Prostate gland (tissue), 2 donors: ENCODE measurements around the gene SCAPER. TPM values are rescaled to one million over a fixed set of nuclear protein-coding genes. Genes with fewer than 3 reads are reported as not detected.

ENCODE experiments used
- DNase-seq: peaks from one replicate; pipeline ENCODE4 v3.0.0-alpha.2; 2019; ENCODE audit warnings: low spot score
- H3K27ac ChIP-seq, 2 donors: fragments of 200-600 bp; sonication (generic); 2 replicates each; pipeline ENCODE4 v1.5.1; 2017 to 2019
- H3K27me3 ChIP-seq: fragments of 200-600 bp; sonication (generic); replicated peaks from 2 replicates; pipeline ENCODE4 v1.5.1; 2019; ENCODE audit not compliant: insufficient read depth
- H3K36me3 ChIP-seq, 2 donors: fragments of 200-600 bp; sonication (generic); 1 replicate in 1 of 2; 2 replicates in 1 of 2; pipeline versions ENCODE4 v1.5.1 to v1.8.1; 2017 to 2019
- H3K4me1 ChIP-seq: fragments of 200-600 bp; sonication (generic); replicated peaks from 2 replicates; pipeline ENCODE4 v1.5.1; 2019
- H3K4me3 ChIP-seq, 2 donors: fragments of 200-600 bp; sonication (generic); 2 replicates each; pipeline ENCODE4 v1.5.1; 2017 to 2019
- H3K9me3 ChIP-seq: fragments of 200-600 bp; sonication (generic); 2 replicates; pipeline ENCODE4 v1.5.1; 2017
- CTCF ChIP-seq, 4 experiments: fragments of 200-600 bp in 2 of 4; fragments of 450-650 bp in 2 of 4; sonication (generic) in 2 of 4; IDR thresholded peaks; 1 replicate in 3 of 4; 2 replicates in 1 of 4; pipeline ENCODE4 v1.5.1; 2016 to 2019; ENCODE audit warnings: antibody characterized with exemption in 4 of 4, mild to moderate bottlenecking in 2 of 4, moderate library complexity in 2 of 4
- POLR2A ChIP-seq: fragments of 450-650 bp; IDR thresholded peaks from one replicate; pipeline ENCODE4 v1.6.1; 2016; ENCODE audit warnings: antibody characterized with exemption, mild to moderate bottlenecking
- POLR2AphosphoS5 ChIP-seq: sonication (generic); formaldehyde crosslinking; IDR thresholded peaks from one replicate; pipeline ENCODE4 v1.6.1; 2017; ENCODE audit warnings: antibody characterized with exemption
- WGBS: methylation state at CpG from one replicate; pipeline ENCODE4 v1.1.5; 2018; 5-methylcytosine and 5-hydroxymethylcytosine counted together
- intact Hi-C: fragments of 100-400 bp; cut with DNase I; formaldehyde crosslinking; loops from one replicate; pipeline ENCODE4 v1.14.2; 2022
- total RNA-seq, 2 donors: library from RNA; depleted of rRNA; stranded (reverse); fragments of >200 nt; gene quantifications; one replicate each; pipeline ENCODE4 v1.1.0, GENCODE V29; 2016

SCAPER gene
- total RNA-seq, 2 donors from 2014 or later, result 19.1 to 38.9 TPM

- Histone ChIP-seq H3K9me3 (no peaks in the 10 kb centered on the region), H3K4me3 (no peak overlapping the region), H3K27me3 (no peaks in the 10 kb centered on the region), H3K4me1 (no peaks in the 10 kb centered on the region), H3K36me3 (no peaks in the 10 kb centered on the region), H3K27ac (no peak overlapping the region)
- intact Hi-C loops, result no loop called here
- TF ChIP-seq POLR2AphosphoS5, result no peak
- TF ChIP-seq POLR2A, result no peak
- no peak for TF ChIP-seq CTCF (IDR thresholded peaks at IDR 0.05)
- WGBS, result 54% methylated on average over 3 of the region's 3 CpGs
- no peak for DNase-seq
Observed at GRCh38 chr15:76947454-76947853, 42.3 kb upstream of the SCAPER start.

- no peak overlapping the region for H3K4me3 ChIP-seq
- WGBS, result 80% methylated on average over 2 of the region's 2 CpGs
- no peaks in the 10 kb centered on the region for H3K27me3 ChIP-seq
- DNase-seq, result no peak
- TF ChIP-seq CTCF (IDR thresholded peaks at IDR 0.05) (no peak), POLR2A (no peak), POLR2AphosphoS5 (no peak)
- intact Hi-C loops, result no loop called here
- H3K4me1 ChIP-seq, result no peaks in the 10 kb centered on the region
- H3K36me3 ChIP-seq, result no peaks in the 10 kb centered on the region
- H3K9me3 ChIP-seq, result no peaks in the 10 kb centered on the region
- no peak overlapping the region for H3K27ac ChIP-seq
Observed at GRCh38 chr15:76945494-76946093, 40.5 kb upstream of the SCAPER start.

- WGBS, result 85% methylated on average over 2 of the region's 2 CpGs
- no peaks in the 10 kb centered on the region for H3K27me3 ChIP-seq
- no peak overlapping the region for H3K27ac ChIP-seq
- TF ChIP-seq POLR2AphosphoS5 (no peak), POLR2A (no peak), CTCF (IDR thresholded peaks at IDR 0.05) (no peak)
- no peak overlapping the region for H3K4me3 ChIP-seq
- no peaks in the 10 kb centered on the region for H3K9me3 ChIP-seq
- no peak for DNase-seq
- intact Hi-C loops, result no loop called here
- H3K4me1 ChIP-seq, result no peaks in the 10 kb centered on the region
- no peaks in the 10 kb centered on the region for H3K36me3 ChIP-seq
Observed at GRCh38 chr15:76942331-76942730, 37.2 kb upstream of the SCAPER start.

GRCh38 chr15:76941636-76942035, 36.5 kb upstream of the SCAPER start:
- 75% methylated on average over 2 of the region's 2 CpGs for WGBS
- intact Hi-C loops, result no loop called here

More at GRCh38 chr15:76941636-76942035, 36.5 kb upstream of the SCAPER start:
- Histone ChIP-seq H3K27ac (no peak overlapping the region), H3K27me3 (no peaks in the 10 kb centered on the region), H3K4me3 (no peak overlapping the region), H3K36me3 (no peaks in the 10 kb centered on the region), H3K9me3 (no peaks in the 10 kb centered on the region), H3K4me1 (no peaks in the 10 kb centered on the region)
- no peak for DNase-seq
- TF ChIP-seq POLR2AphosphoS5 (no peak), POLR2A (no peak), CTCF (IDR thresholded peaks at IDR 0.05) (no peak)
